K562 (cell line): Measurements from ENCODE around the gene CDC6. TPM values are rescaled to one million over a fixed set of nuclear protein-coding genes. Genes with fewer than 3 reads are reported as not detected.

Experiments used
- BHLHE40 ChIP-seq: IDR thresholded peaks from 2 replicates; pipeline ENCODE4 v1.6.1; 2011; ENCODE audit warnings: low read length, improper control_type of control experiment
- BRD4 ChIP-seq: fragments of 200-600 bp; sonication (generic); IDR thresholded peaks from 2 replicates; pipeline ENCODE4 v1.6.1; 2017; ENCODE audit warnings: inconsistent platforms
- C11orf30 ChIP-seq: fragments of 450-650 bp; IDR thresholded peaks from 2 replicates; pipeline ENCODE4 v1.6.1; 2016; ENCODE audit warnings: low read depth, mild to moderate bottlenecking
- CBFA2T2 ChIP-seq: fragments of 450-650 bp; conservative IDR thresholded peaks from 2 replicates; pipeline ENCODE4 v1.6.1; 2017; ENCODE audit warnings: mild to moderate bottlenecking
- CHCHD3 ChIP-seq: fragments of 250-450 bp; sonication (Bioruptor Pico); IDR thresholded peaks from 2 replicates; pipeline ENCODE4 v2.1.2; 2022; ENCODE audit warnings: mild to moderate bottlenecking
- CREB3 ChIP-seq: fragments of 450-650 bp; conservative IDR thresholded peaks from 2 replicates; pipeline ENCODE4 v1.6.1; 2016; ENCODE audit warnings: missing genetic modification characterization, low read depth, mild to moderate bottlenecking, missing compliant biosample characterization, moderate library complexity
- ELK1 ChIP-seq: sonication (generic); formaldehyde crosslinking; IDR thresholded peaks from 2 replicates; pipeline ENCODE4 v1.8.1; 2022; ENCODE audit warnings: missing genetic modification reagents
- GMEB1 ChIP-seq: fragments of 250-450 bp; sonication (Bioruptor Pico); IDR thresholded peaks from 2 replicates; pipeline ENCODE4 v1.4.0; 2020; ENCODE audit warnings: mild to moderate bottlenecking
- MBD2 ChIP-seq: sonication (generic); IDR thresholded peaks from 2 replicates; pipeline ENCODE4 v1.6.1; 2016; ENCODE audit warnings: low read depth, borderline replicate concordance
- MED1 ChIP-seq: sonication (generic); formaldehyde crosslinking; IDR thresholded peaks from 2 replicates; pipeline ENCODE4 v1.8.1; 2023; ENCODE audit warnings: missing genetic modification reagents, borderline replicate concordance
- MEF2D ChIP-seq: conservative IDR thresholded peaks from 2 replicates; pipeline ENCODE4 v1.6.1; 2016; ENCODE audit warnings: low read depth, missing genetic modification characterization, missing compliant biosample characterization
- MTA1 ChIP-seq: fragments of 450-650 bp; IDR thresholded peaks from 2 replicates; pipeline ENCODE4 v1.6.1; 2017; ENCODE audit warnings: borderline replicate concordance
- NR2C2 ChIP-seq, 2 experiments: fragments of 200-800 bp in 1 of 2; sonication (Bioruptor generic) in 1 of 2; sonication (generic) in 1 of 2; formaldehyde crosslinking in 1 of 2; IDR thresholded peaks; 2 replicates each; pipeline versions ENCODE4 v1.6.1 to v1.8.0; 2016 to 2022; ENCODE audit warnings: mild to moderate bottlenecking in 1 of 2, missing compliant biosample characterization in 1 of 2, missing genetic modification characterization in 1 of 2, missing genetic modification reagents in 1 of 2
- SIX5 ChIP-seq, 2 experiments: IDR thresholded peaks; 2 replicates each; pipeline ENCODE4 v1.6.1; 2011; ENCODE audit warnings: low read length in 2 of 2, borderline replicate concordance in 1 of 2, low read depth in 1 of 2, mild to moderate bottlenecking in 1 of 2, moderate library complexity in 1 of 2; ENCODE audit not compliant: insufficient read depth in 1 of 2
- ZEB2 ChIP-seq: fragments of 450-650 bp; IDR thresholded peaks from 2 replicates; pipeline ENCODE4 v1.6.1; 2016
- ZNF133 ChIP-seq: fragments of 250-450 bp; sonication (Bioruptor Pico); IDR thresholded peaks from 2 replicates; pipeline ENCODE4 v1.4.0; 2020; ENCODE audit warnings: mild to moderate bottlenecking
- ZNF175 ChIP-seq: fragments of 200-800 bp; sonication (Bioruptor generic); IDR thresholded peaks from 2 replicates; pipeline ENCODE4 v1.6.1; 2016; ENCODE audit warnings: low read depth, mild to moderate bottlenecking, missing genetic modification characterization, missing compliant biosample characterization
- ZNF77 ChIP-seq: fragments of 250-450 bp; sonication (Bioruptor Pico); IDR thresholded peaks from 2 replicates; pipeline ENCODE4 v1.5.0; 2020
- polyA plus RNA-seq, 8 experiments: library from polyadenylated mRNA; depleted of rRNA in 4 of 8; stranded (reverse) in 5 of 8; unstranded in 3 of 8; fragments of >200 nt; fragmentation: Nextera tagmentation in 2 of 8; fragmentation: Illumina TruSeq in 1 of 8; extraction: Ambion mirVana in 2 of 8; extraction: Trizol in 1 of 8; gene quantifications; 2 replicates each; pipeline versions ENCODE4 v1.2.1 to v1.2.3, GENCODE V29; 2011 to 2014; ENCODE audit warnings: inconsistent platforms in 1 of 8, missing spikeins in 1 of 8
- total RNA-seq, 7 experiments: library from RNA; depleted of rRNA in 6 of 7; stranded (reverse); fragments of >200 nt in 6 of 7; fragmentation: Illumina TruSeq in 2 of 7; extraction: Trizol in 2 of 7; gene quantifications; 2 replicates each; pipeline versions ENCODE4 v1.2.1 to v1.2.3, GENCODE V29; 2011 to 2021; ENCODE audit warnings: low replicate concordance in 1 of 7

The CDC6 gene
- total and polyA plus RNA-seq, 9 of the 15 experiments (the other 6 are each of a cell fraction or from before 2014, with no cell fraction given): 29.6 to 141 (median 106) TPM

GRCh38 chr17:40287494-40288369, at the start of gene CDC6 (continued):
- TF ChIP-seq MBD2 (peak; percentile 87), ZNF133 (CRISPR knock-in tag) (no peak), CHCHD3 (CRISPR knock-in tag) (0 out of 2 replicates have a peak, but pooled peaks have one; percentile 48), ZNF175 (CRISPR knock-in tag) (no peak), MTA1 (0 out of 2 replicates have a peak, but pooled peaks have one; percentile 9), ZEB2 (no peak), ZNF77 (CRISPR knock-in tag) (no peak), SIX5 (IDR thresholded peaks at IDR 0.05; ENCODE audit: borderline replicate concordance in 1 of 2, insufficient read depth in 1 of 2, low read depth in 1 of 2, low read length in 2 of 2) (peak; percentile 64 to 76; a peak in 3 of 4 replicates), MEF2D (no peak), C11orf30 (peak; percentile 68), ELK1 (CRISPR knock-in tag) (no peak), BHLHE40 (no peak), CREB3 (no peak), BRD4 (0 out of 2 replicates have a peak, but pooled peaks have one; percentile 41), MED1 (no peak), GMEB1 (CRISPR knock-in tag) (peak; percentile 74), NR2C2 (CRISPR knock-in tag; IDR thresholded peaks at IDR 0.05) (peak; percentile 2; the same call in 1 of the 2 replicates), NR2C2 (tag; IDR thresholded peaks at IDR 0.05) (peak; percentile 88), CBFA2T2 (no peak)
